GM19035 (cell line): Measurements from ENCODE around the gene RBM19.

Experiments used
- ATAC-seq: cut with Tn5 transposase; IDR thresholded peaks from one replicate; pipeline ENCODE4 v1.9.1; 2021; ENCODE audit not compliant: unreplicated experiment

The RBM19 gene

DNA sequence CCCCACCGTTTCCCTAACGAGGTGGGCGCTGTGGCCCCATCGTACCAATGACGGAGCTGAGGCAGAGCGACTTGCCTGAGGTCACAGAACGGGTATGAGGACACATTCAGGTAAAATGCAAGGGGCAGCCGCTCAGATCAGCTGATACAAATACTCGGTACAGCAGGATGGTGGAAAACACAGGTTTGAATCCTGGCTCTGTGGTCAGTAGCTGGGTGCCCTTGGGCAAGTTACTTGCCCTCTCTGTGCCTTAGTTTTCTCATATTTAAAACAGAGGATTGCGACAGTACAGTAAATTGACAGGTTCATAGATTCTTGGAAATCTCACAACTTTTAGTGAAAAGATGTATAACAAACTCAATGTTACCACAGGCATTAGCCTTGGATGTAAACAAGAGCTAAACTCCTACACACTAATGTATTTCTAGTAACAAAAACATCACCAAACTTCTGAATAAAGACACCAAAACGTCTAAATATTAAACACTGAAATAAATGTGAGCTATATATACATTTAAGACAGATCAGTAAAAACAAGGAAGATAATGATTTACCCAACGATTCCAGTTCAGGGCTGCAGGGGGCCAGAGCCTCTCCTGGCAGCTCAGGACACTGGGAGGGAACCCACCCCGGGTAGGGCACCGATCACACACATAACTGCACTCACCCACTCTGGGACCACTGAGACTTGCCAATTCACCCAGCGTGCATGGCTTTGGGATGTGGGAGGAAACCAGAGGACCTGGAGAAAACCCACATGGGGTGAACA is 128.4 kb downstream of the RBM19 start:
- ATAC-seq: no peak

DNA sequence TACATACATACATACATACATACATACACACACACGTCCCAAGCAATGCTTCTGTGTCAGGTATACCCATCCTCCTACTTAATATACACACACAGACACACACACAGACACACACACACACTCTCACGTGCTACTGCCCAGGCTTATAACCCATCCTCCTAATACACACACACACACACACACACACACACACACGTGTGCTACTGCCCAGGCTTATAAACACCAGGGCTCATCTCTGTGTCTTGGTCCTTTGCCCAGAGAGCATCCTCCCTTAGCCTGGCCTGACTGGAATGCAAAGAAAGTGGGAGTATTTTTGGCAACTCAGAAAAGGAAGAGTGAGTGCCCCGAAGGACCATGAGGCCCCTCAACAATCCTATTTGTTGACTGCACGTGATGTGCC is 129.0 kb downstream of the RBM19 start:
- ATAC-seq: no peak

DNA sequence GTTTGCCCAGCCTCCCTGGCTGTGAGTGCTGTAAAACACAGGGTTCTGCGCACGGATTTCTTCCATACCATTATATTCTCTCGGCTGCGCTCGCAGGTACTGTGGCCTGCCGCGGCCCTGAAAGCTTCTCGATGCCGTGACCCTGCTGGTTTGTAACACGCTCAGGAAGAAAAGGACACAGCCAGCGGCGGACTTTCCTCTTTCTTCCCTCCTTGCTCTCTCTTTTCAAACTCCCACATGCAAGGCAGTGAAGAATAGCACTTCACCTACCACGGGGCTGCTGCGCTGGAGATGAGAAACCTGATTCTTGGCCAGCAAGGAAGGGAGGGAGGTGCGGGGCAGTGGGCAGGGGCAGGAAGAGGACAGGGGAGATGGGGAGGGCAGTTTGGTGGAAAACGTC is 130.2 kb downstream of the RBM19 start:
- no peak for ATAC-seq

DNA sequence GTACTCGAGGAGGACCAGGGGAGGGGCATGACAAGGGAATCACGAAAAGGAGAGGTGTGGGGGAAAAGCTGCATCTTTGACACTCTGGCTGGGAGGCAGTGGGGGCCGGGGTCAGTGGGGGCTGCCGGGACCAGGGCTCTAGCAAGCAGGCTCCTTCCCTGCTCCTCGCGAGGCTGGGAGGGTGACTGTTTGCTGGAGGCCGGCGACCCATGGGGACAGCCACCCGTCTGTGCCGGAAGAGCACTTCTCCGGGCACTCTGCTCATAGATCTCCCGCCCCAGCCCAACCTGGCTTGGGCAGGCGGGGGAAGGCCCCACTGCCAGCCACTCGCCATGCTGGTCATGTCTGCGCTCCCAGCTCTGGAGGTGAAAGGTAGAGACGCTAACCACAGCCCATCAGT is 130.7 kb downstream of the RBM19 start:
- ATAC-seq: no peak

DNA sequence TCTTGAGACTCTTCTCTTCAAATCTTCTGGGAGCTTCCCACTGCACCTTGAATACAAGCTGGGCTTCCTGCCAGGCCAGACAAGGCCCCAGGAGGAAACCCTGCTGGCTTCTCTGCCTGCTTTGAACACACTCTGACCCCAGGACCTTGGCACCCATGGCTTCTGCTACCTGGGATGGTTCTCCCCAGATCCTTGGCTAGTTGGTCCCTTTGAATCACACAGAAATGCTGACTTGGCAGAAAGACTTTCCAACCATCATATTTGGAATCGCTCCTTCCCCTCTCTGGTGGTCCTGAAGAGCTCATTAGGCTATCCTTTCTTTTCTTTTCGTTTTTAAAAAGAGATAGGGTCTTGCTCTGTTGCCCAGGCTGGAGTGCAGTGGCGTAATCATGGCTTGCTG is 132.7 kb downstream of the RBM19 start:
- ATAC-seq: no peak

DNA sequence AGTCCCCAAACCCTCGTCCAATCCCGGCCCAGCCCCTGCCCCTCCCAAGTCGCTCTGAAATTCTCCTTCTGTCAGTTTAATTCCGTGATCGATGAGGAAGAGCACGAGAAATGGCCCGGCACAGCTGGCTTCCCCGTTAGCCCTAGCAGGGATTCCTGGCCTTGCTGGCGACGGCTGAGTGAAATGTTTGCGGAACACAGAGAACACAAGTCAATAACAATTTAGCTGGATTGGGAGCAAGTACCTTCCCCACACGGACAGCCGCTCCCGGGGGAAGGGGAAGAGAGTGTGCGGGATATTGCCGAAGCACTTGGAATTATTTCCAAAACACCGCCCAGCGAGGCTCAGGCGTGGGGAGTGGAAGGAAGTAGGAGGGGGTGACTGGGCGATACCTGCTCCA is 134.6 kb downstream of the RBM19 start:
- ATAC-seq: no peak

DNA sequence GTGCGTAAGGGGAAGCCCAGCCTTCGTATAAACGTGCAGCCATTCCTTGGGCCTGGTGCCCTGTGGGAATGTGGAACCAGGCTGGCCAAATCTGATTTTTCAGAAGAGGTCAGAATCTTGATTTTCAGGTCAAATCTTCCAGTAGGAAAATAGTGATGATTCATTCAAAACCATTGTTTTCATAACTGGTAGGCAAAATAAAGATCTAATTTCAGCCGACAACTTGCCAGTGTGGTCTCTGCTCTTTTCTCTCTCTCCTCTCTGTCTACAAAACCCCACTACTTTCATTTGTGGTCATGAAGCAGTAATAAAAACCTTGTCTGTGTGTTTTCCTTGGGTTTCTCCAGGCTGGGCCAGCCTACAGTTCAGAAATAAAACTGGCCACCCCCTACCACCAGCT is 135.1 kb downstream of the RBM19 start:
- no peak for ATAC-seq

DNA sequence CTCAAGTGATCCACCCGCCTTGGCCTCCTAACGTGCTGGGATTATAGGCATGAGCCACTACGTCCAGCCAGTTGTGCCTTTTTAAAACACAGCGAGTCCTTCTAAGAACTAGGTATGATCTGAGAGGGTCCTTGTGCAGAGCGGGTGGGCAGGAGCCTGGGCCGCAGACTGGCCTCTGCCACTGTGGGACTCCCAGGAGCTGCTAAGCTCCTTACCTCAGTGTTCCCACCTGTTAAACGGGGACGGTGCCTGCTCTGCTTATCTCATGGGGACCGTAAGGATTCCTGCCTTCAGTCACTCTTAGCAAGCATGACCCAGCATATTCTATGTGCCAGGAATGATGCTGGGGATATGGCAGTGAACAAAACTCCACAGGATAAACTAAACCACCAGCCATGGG is 136.9 kb downstream of the RBM19 start:
- ATAC-seq: no peak

DNA sequence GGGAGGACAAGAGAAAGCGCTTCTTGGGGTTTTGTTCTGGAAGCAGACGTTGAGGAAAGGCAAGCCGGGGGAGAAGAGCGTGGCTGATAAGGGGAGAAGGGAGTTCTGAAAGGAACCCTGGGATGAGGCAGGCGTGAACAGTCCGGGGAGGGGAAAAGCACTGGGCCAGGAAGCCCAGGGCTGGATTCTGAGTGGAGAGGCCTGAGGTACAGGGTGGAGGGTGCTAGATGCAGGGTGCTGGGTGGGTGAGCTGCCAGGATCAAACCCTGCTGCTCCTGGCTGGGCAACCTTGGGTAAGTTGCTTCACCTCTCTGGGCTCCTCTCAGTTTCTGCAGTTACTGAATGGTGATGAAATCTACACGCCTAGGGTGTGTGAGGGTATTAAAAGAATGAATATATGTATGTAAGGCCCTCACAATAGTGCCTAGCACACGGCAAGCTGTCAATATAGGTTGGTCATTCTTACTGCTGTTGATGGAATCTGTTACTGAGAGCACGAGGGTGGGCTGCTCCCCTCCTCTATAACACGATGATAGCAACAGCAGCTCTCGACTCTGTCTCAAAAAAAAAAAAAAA is 138.5 kb downstream of the RBM19 start:
- no peak for ATAC-seq

DNA sequence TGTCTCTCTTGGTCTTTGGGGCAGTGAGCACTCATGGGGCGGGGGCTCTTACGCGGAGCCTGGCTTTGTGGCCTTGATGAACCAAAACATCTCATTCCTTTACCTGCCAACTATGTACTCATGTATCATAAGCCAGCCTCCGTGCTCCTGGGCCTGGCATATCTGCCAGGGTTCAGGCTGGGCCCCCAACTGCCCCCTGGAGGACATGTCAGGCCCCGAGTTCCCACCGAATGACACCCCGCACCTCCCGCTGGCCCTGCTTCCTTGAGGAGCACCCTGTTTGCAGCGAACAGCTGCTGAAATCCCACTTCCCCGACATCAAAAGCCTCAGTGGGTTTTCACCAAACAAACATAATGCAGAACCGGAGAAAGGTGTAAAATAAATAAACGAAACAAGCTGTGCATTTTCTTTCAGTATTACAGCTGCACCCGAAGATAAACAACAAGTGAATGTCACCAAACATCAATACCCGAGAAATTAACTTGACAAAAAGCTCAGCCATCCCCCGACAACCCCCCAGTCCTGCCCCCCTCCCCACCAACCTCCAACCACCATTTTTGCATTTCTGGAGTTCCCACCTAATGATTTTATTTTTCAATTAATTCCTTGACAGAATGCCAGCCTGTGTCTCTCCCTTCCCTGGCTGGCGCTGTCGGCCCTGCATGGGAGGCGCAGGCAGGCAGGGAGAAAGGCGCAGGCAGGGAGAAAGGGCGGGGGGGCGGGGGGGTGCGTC is 139.2 kb downstream of the RBM19 start:
- no peak for ATAC-seq

DNA sequence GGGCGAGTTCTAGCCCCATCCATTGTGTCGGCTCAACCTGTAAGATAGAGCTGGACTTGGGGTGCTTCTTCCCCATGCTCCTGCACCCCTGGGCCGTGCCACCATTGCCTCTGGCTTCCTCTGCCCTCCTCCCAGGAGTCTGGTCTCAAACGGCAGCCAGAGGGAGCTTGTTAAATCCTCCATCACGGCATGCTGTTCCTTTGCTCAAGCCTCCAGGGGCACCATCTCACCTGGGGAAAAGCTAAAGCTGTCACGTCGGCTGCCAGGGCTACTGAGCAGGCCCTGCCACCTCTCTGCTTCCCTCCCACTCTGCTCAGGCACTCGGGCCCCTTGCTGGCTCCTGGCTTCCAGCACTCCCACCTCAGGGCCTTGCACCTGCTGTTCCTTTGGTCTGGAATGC is 140.4 kb downstream of the RBM19 start:
- ATAC-seq: no peak

DNA sequence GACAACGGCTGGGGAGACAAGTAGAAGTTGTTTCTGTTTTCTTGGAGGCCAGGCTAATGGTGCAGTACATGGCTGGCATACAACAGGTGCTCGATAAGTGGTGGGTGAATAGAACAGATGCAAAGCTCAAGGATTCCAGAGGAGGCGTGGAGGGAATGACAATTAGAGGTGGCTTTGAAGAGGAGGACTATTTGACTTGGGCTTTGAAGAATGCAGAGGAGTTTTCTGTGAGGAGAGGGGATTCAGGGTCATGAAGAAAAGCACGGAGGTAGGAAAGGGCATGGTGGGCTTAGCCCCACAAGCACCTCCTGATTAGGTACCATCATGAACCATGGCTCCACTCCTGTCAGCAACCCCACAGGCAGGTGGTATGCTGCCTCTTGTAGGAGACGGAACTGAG is 142.3 kb downstream of the RBM19 start:
- ATAC-seq: no peak

DNA sequence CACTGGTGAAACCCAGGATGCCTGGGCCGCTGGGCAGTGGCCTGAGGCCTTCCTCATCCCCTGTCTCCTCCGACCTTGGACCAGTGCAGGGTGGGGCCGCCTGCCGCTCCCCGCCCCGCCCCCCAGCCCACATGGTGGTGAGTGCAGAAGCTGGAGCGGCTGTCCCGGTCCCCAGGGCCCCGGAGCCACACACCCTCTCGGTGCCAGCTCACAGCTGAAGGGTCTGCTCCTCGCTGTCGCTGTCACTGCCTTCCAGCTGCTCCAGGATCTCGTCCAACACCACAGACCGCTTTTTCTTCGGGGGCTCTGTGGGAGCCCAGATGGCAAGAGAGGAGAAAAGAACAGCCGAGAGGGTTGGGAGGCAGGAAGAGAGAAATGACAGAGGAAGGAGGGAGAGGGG is 143.1 kb downstream of the RBM19 start:
- ATAC-seq: no peak

DNA sequence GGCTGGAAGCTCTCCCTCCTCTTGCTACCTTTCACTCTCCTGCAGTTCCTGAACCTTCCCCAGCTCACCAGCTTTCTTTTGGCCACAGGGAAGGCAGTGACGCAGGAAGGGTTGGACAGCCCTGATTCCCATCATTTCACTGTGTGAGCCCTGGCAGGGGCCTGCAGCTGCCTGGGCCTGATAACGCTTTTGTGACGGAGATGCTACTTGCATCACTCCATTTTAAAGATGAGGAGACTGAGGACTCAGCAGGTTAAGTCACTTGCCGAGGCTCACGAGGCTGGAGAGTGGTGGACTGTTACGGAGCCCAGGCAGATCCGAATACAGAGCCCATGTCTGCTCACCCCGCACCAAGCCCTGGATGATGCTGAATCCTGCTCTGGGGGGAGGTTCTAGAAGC is 145.3 kb downstream of the RBM19 start:
- ATAC-seq: no peak

DNA sequence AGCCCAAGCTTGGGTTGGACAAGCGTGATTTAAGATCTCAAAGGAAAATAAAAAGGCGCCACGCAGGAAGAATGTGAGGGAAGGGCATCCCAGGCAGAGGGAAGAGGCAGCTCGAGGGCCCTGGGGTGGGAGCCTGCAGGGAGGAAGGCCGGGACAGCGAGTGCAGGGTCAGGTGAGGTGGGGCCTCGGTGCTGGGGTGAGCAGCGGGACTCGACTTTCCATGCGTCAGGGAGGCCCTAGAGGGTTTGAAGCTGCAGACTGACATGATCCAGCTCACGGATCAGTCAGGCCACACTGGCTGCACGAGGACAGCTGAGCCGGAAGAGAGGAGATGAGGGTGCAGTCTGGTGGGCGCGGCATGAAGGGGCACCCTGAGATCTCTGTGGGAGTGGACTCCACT is 145.8 kb downstream of the RBM19 start:
- ATAC-seq: no peak

DNA sequence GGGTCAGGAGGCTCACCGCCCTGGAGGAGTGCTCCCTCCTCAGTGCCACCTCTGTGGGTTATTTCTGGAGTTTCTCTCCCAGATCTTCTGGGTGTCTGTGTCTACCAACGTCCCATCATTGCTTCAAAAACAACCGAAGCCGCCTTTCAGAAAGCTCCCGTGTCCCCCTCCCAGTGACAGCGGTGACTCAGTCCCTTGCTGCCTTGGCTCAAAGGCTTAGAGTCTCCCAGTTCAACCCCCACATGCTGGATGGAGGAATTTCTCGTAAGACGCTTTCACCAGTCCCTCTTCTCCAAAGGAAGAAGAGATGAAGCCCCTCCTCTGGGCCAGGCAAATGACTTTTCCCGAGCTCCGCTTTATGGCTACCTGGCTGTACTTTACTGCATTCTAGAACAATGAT is 146.6 kb downstream of the RBM19 start:
- ATAC-seq: no peak

DNA sequence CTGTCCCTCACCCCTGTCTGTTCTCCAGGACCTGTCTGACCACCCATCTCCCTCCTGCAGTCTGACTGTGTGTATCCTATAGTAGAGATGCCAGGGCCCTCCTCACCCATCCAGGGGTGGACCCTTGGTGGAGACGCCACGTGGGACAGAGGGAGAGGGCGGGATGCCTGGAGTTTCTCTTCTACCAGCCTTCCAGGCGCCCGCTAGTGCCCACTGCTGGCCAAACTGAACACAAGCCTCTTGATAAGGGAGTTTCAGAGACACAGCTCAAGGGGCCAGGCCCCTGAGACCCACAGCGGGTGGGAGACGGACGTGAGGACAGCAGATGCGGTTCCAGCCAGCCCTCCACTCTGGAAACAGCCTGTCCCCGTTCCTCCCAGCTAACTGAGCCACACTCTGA is 147.3 kb downstream of the RBM19 start:
- no peak for ATAC-seq

DNA sequence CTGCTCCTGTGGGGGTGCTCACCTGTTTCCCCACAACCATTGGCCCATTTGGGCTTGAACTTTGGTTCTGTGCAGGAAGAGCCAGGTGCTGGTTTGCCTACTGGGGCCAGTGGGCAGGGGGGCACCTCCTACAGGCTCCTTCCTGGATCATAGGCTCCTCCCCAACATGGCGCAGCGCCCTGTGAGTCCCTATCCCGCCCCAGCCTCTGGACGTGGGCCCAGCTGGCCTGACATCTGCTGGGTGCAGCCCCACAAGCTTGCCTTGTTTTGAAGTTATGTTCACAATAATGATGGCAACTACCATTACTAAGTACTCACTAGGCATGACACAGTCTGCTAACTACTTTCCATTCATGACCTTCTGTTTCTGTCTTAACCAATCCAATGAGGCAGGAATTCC is 147.8 kb downstream of the RBM19 start:
- ATAC-seq: no peak

DNA sequence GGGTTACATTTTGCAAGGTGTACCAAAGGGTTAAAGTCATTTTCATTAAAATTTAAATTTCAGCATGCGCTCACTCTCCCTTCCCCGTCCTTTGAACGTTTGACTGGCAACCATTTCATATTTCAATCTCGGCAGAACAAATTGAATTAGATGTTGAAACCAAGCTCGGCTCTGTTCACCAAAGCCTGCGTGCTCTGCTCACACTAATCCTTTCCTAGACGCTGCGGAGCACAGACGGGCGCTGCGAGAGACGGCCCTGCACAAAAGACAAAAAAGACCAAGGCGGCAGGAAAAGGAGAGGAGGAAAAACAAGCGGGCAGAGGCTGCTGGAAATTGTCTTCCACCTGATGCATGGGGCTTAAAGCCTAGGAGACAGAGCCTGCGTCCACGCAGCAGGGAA is 149.3 kb downstream of the RBM19 start:
- ATAC-seq: no peak

DNA sequence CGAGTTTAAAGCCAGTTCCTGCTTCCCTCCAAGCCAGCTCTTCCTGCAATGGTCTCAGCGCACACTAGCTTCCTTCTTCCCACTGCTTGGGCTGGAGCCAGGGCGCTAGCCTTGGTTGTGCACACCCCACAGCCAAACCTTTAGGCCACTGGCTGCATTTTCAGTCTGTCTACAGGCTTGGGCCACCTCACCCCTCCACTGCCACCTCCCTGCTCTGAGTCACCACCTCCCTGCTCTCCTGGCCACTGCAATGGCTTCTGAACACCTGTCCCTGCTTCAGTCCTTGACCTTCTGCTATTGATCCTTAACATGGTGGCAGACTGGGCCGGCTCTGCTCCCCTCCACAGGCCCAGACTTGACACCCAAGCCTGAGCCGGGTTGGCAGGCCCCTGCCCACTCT is 151.1 kb downstream of the RBM19 start:
- no peak for ATAC-seq

DNA sequence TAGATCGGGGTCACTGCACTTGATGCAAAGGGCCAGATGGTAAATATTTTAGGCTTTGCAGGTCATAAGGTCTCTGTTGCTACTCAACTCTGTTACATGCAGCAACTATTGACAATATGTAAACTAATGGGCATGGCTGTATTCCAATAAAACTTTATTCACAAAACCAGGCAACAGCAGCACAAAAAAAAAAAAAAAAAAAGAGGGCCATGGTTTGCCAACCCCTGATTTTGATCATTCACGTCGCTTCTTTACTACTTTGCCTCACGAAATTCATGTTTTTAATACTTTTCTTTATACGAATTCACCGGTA is 152.9 kb downstream of the RBM19 start:
- ATAC-seq: no peak

DNA sequence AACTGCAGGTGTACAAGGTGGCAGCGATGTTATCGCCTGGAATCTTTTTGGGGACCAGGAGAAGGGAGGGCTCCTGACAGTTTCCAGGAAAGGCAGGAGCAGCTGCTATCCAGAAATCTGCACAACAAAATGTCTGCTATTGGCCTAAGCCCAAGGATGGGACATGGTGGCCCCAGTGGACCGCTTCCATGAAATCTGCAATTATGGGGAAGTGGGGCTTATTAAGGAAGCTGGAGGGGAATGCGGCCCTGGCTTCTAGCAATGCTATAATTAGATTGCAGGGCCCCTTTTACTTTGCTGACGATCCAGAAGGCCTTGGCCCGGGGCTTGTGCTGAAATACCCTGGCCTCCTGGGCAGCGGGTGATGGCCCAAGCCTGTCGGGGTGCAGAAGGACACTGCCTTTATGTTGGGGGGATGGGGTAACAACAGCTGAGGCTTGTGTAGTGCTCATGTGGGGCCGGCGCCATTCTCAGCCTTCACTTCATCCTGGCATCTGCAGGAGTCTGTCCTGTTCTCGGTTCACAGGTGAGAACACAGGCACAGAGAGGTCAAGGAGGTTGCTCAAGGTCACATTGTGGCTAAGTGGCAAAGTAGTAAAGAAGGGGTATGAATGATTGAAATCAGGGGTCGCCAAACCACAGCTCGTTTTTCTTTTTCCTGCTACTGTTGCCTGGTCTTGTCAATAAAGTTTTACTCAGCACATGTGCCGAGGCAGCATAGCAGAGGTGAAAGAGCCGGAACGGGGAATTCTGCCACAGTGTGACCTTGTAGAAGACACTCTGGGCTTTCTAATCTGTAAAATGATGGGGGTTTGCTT is 153.5 kb downstream of the RBM19 start:
- ATAC-seq: no peak
